Endothelial cell (in vitro differentiated cells): Measurements from ENCODE around the gene CDKAL1. TPM values are rescaled to one million over a fixed set of nuclear protein-coding genes. Genes with fewer than 3 reads are reported as not detected.
A peak's percentile ranks its signal among the peaks of the same experiment; 100 is the strongest.

Source experiments
- DNase-seq: peaks from one replicate; pipeline ENCODE4 v3.0.0; 2021; ENCODE audit warnings: low spot score
- H3K27ac Mint-ChIP-seq: one replicate; pipeline ENCODE4 v1.8.0; 2021; ENCODE audit warnings: mixed read lengths, inconsistent platforms; ENCODE audit not compliant: unreplicated experiment
- H3K27me3 Mint-ChIP-seq: one replicate; pipeline ENCODE4 v1.8.0; 2021; ENCODE audit warnings: mild to moderate bottlenecking, moderate library complexity, mixed read lengths, inconsistent platforms; ENCODE audit not compliant: unreplicated experiment
- H3K36me3 Mint-ChIP-seq: one replicate; pipeline ENCODE4 v1.8.0; 2021; ENCODE audit warnings: mild to moderate bottlenecking, low read depth, mixed read lengths, inconsistent platforms; ENCODE audit not compliant: unreplicated experiment
- H3K4me1 Mint-ChIP-seq: one replicate; pipeline ENCODE4 v1.8.0; 2021; ENCODE audit warnings: mild to moderate bottlenecking, mixed read lengths, inconsistent platforms; ENCODE audit not compliant: unreplicated experiment
- H3K4me3 Mint-ChIP-seq: one replicate; pipeline ENCODE4 v1.8.0; 2021; ENCODE audit warnings: mild to moderate bottlenecking, mixed read lengths, inconsistent platforms; ENCODE audit not compliant: unreplicated experiment
- H3K9me3 Mint-ChIP-seq: one replicate; pipeline ENCODE4 v1.8.0; 2021; ENCODE audit warnings: mixed read lengths, inconsistent platforms; ENCODE audit not compliant: unreplicated experiment
- CTCF ChIP-seq: fragments of 200-600 bp; sonication (generic); IDR thresholded peaks from one replicate; pipeline ENCODE4 v1.5.0; 2021; ENCODE audit warnings: antibody characterized with exemption; ENCODE audit not compliant: unreplicated experiment
- total RNA-seq: library from RNA; stranded (reverse); fragmentation: NEBNext Ultra II Directional; extraction: Animal tissue kit (Norgen Biotek cat#: 25700); gene quantifications from one replicate; pipeline ENCODE4 v1.2.1, GENCODE V29; 2021; ENCODE audit not compliant: unreplicated experiment

CDKAL1 gene
- total RNA-seq, 1 donor from 2014 or later, result 43.9 TPM

GRCh38 chr6:20572288-20572687, 38.0 kb downstream of the CDKAL1 start:
- no peak for TF ChIP-seq CTCF
- H3K9me3 Mint-ChIP-seq, result no peaks in the 10 kb centered on the region
- no peak for DNase-seq
- peaks cover 2% of the 10 kb centered on the region for H3K27me3 Mint-ChIP-seq
- no peak overlapping the region for H3K4me3 Mint-ChIP-seq
- H3K36me3 Mint-ChIP-seq, result peaks cover 3% of the 10 kb centered on the region
- peak overlapping the region; percentile 94 for H3K27ac Mint-ChIP-seq
- H3K4me1 Mint-ChIP-seq, result peaks cover 38% of the 10 kb centered on the region

GRCh38 chr6:20572940-20573339, 38.7 kb downstream of the CDKAL1 start:
- H3K27ac Mint-ChIP-seq, result peak overlapping the region; percentile 94
- peaks cover 38% of the 10 kb centered on the region for H3K4me1 Mint-ChIP-seq
- no peak for DNase-seq

GRCh38 chr6:20574355-20574754, 40.1 kb downstream of the CDKAL1 start:
- H3K4me3 Mint-ChIP-seq, result no peak overlapping the region
- H3K9me3 Mint-ChIP-seq, result no peaks in the 10 kb centered on the region
- no peaks in the 10 kb centered on the region for H3K36me3 Mint-ChIP-seq
- peak overlapping the region; percentile 97 for H3K27ac Mint-ChIP-seq
- DNase-seq, result no peak
- peaks cover 38% of the 10 kb centered on the region for H3K4me1 Mint-ChIP-seq
- no peak for TF ChIP-seq CTCF
- H3K27me3 Mint-ChIP-seq, result no peaks in the 10 kb centered on the region

More at GRCh38 chr6:20572940-20573339, 38.7 kb downstream of the CDKAL1 start:
- Mint-ChIP-seq H3K36me3 (peaks cover 3% of the 10 kb centered on the region), H3K4me3 (no peak overlapping the region), H3K9me3 (no peaks in the 10 kb centered on the region), H3K27me3 (peaks cover 2% of the 10 kb centered on the region)
- no peak for TF ChIP-seq CTCF

GRCh38 chr6:20575125-20575524, 40.9 kb downstream of the CDKAL1 start:
- Mint-ChIP-seq H3K4me3 (no peak overlapping the region), H3K36me3 (no peaks in the 10 kb centered on the region), H3K27me3 (no peaks in the 10 kb centered on the region), H3K4me1 (peaks cover 38% of the 10 kb centered on the region), H3K27ac (peak overlapping the region; percentile 97), H3K9me3 (no peaks in the 10 kb centered on the region)
- DNase-seq, result no peak
- TF ChIP-seq CTCF, result no peak

GRCh38 chr6:20575704-20576451, 41.6 kb downstream of the CDKAL1 start:
- peak; percentile 19 for DNase-seq
- H3K36me3 Mint-ChIP-seq, result no peaks in the 10 kb centered on the region
- H3K27me3 Mint-ChIP-seq, result no peaks in the 10 kb centered on the region
- TF ChIP-seq CTCF, result no peak
- no peak overlapping the region for H3K4me3 Mint-ChIP-seq
- peaks cover 38% of the 10 kb centered on the region for H3K4me1 Mint-ChIP-seq
- H3K9me3 Mint-ChIP-seq, result no peaks in the 10 kb centered on the region
- H3K27ac Mint-ChIP-seq, result peak overlapping the region; percentile 97
